Muscle of leg (tissue), 11 donors: ENCODE measurements around the gene ATG4A. TPM values are rescaled to one million over a fixed set of nuclear protein-coding genes. Genes with fewer than 3 reads are reported as not detected.
A peak's percentile ranks its signal among the peaks of the same experiment; 100 is the strongest.

Source experiments
- DNase-seq: peaks from one replicate; pipeline ENCODE4 v3.0.0; 2013
- H3K27ac ChIP-seq: one replicate; pipeline ENCODE4 v1.5.1; 2013; ENCODE audit warnings: mild to moderate bottlenecking, low read length, control low read depth
- H3K27me3 ChIP-seq: one replicate; pipeline ENCODE4 v1.6.1; 2013; ENCODE audit warnings: low read length; ENCODE audit not compliant: control insufficient read depth, insufficient read depth
- H3K36me3 ChIP-seq: one replicate; pipeline ENCODE4 v1.6.1; 2013; ENCODE audit warnings: low read length; ENCODE audit not compliant: control insufficient read depth, insufficient read depth
- H3K4me1 ChIP-seq: one replicate; pipeline ENCODE4 v1.6.1; 2013; ENCODE audit warnings: low read length; ENCODE audit not compliant: control insufficient read depth, insufficient read depth
- H3K4me3 ChIP-seq: one replicate; pipeline ENCODE4 v1.5.1; 2013; ENCODE audit warnings: low read length, control low read depth
- H3K9me3 ChIP-seq: replicated peaks from 2 replicates; pipeline ENCODE4 v1.6.1; 2013; ENCODE audit warnings: low read depth, low read length; ENCODE audit not compliant: control insufficient read depth
- WGBS: methylation state at CpG from one replicate; pipeline ENCODE4 v1.1.5; 2013; ENCODE audit warnings: missing lambda C conversion rate; ENCODE audit not compliant: insufficient coverage; 5-methylcytosine and 5-hydroxymethylcytosine counted together
- polyA plus RNA-seq, 8 donors: library from polyadenylated mRNA; unstranded; fragments of 120-200 nt; gene quantifications; one replicate each; pipeline versions ENCODE4 v1.2.1 to v1.2.3, GENCODE V29; 2013; ENCODE audit warnings: inconsistent platforms in 1 of 8, low replicate concordance in 1 of 8; ENCODE audit not compliant: insufficient read length in 8 of 8, insufficient read depth in 1 of 8
- total RNA-seq: library from RNA; stranded (reverse); fragments of 120-200 nt; gene quantifications from one replicate; pipeline ENCODE4 v1.2.4, GENCODE V29; 2013

Gene ATG4A
- total and polyA plus RNA-seq, 9 donors = 15.6 to 23.8 (median 17.7) TPM

DNA sequence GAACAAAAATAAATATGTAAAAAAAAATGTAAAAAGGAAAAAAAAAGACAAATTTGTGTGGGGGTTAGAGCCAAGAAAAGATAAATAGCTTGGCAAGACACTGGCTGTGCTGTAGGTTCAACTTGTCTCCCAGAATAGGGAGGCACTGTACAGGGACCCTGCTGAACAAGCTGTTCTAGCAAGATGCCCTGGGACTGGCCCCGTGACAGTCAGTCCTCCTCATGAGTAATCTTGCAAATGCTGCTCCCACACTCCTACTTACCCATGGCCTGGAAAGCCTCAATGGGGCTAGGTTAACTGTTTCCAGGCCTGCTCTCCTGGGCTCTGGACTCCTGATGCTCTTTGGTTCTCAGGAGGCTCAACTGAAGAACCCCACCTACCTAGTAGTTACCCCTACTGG lies 106.8 kb downstream of the ATG4A start:
- 60% methylated on average over 1 of the region's 1 CpG for WGBS
- DNase-seq = no peak
- H3K27me3 ChIP-seq = peaks cover 29% of the 10 kb centered on the region
- no peaks in the 10 kb centered on the region for H3K36me3 ChIP-seq
- H3K4me1 ChIP-seq = no peaks in the 10 kb centered on the region
- no peak overlapping the region for H3K27ac ChIP-seq
- no peaks in the 10 kb centered on the region for H3K9me3 ChIP-seq
- no peak overlapping the region for H3K4me3 ChIP-seq

DNA sequence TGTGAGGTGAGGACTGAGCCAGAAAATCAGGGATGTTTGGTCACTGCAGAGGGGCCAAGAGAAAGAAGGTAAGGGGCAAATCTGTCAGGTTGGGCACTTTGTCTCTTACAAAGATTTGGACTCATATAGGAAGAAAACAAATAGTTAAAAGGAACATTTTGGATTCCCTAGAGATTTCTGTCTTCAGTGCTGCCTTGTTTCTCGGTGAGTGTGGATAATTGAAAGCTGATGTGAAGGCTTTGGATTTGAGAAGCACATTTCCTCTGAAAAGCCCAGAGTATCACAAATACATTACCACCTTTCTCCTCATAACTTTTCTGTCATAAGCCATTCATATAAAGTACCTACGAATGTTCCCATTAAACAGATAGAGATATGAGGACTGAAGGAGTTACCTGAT lies 107.5 kb downstream of the ATG4A start:
- Histone ChIP-seq H3K4me3 (no peak overlapping the region), H3K27me3 (peaks cover 29% of the 10 kb centered on the region), H3K27ac (no peak overlapping the region), H3K9me3 (no peaks in the 10 kb centered on the region), H3K4me1 (no peaks in the 10 kb centered on the region), H3K36me3 (no peaks in the 10 kb centered on the region)
- no CpG with 5 or more reads among the region's 2 CpGs for WGBS
- DNase-seq = no peak

DNA sequence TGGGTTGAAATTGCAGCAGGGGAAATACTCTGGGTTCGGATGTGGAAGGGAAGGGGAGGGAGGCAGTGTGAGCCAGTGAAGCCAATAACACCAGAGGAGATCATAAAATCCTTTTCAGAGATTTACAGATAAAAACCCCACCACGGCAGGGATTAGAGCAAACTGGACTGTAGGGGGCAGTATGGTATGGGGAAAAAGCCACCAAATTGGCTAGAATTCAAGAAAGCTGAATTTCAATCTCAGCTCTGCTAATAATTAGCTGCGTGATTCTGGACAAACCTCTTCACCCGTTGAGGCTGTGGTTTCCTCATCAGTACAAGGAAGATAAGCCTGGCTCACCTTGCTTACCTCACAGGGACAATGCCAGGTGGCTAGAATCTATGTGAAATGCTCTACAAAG lies 108.1 kb downstream of the ATG4A start:
- no peak overlapping the region for H3K27ac ChIP-seq
- no peak overlapping the region for H3K4me3 ChIP-seq
- 0% methylated on average over 2 of the region's 4 CpGs for WGBS
- H3K27me3 ChIP-seq = peaks cover 31% of the 10 kb centered on the region
- no peaks in the 10 kb centered on the region for H3K9me3 ChIP-seq
- H3K36me3 ChIP-seq = no peaks in the 10 kb centered on the region
- peak; percentile 23 for DNase-seq
- no peaks in the 10 kb centered on the region for H3K4me1 ChIP-seq

DNA sequence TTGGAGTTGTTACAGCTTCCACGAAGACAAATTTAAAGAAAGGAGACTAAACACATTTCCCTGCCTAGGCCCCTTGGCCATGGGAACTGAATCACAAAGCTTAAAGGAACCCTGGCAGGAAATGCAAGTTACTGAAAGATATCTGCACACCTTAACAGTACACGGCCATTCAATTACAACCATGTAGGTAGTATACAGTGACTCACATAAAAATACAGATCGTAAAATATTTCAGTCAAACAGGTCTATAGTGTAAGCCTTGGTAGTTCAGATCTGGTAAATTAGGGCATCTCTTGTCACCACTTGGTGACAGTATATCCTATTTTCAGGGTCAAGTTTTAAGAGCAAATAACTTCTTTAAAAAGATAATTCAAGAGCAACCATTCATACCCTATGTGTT lies 112.0 kb downstream of the ATG4A start:
- Histone ChIP-seq H3K4me1 (no peaks in the 10 kb centered on the region), H3K27me3 (peaks cover 28% of the 10 kb centered on the region), H3K9me3 (no peaks in the 10 kb centered on the region), H3K36me3 (no peaks in the 10 kb centered on the region), H3K4me3 (no peak overlapping the region), H3K27ac (no peak overlapping the region)
- no CpG with 5 or more reads among the region's 3 CpGs for WGBS
- no peak for DNase-seq

Other genes starting within 250 kb of the ATG4A start
- not detected for gene TEX13B, start 109.4 kb upstream of the ATG4A start, total RNA-seq
- not detected for gene TEX13B, start 109.4 kb upstream of the ATG4A start, polyA plus RNA-seq
- gene VSIG1, start 46.7 kb upstream of the ATG4A start, total RNA-seq = 0.09 TPM
- under 1 TPM in 7 of 8 donors, not detected in 1; 0.05 to 0.78 (median 0.11) TPM for gene VSIG1, start 46.7 kb upstream of the ATG4A start, polyA plus RNA-seq
- 55.8 TPM for gene PSMD10, start 236 bp upstream of the ATG4A start, total RNA-seq
- 10 to 100 TPM; 44.2 to 62.5 (median 54.5) TPM for gene PSMD10, start 236 bp upstream of the ATG4A start, polyA plus RNA-seq